ENCODE data around the gene STX8.

GRCh38 chr17:9235346-9235745 lies 340.3 kb downstream of the STX8 start:
- TF ChIP-seq CTCF (IDR thresholded peaks at IDR 0.05; ENCODE audit: low read depth, low read length, missing input control) (no peak), YY1 (IDR thresholded peaks at IDR 0.05) (no peak), REST (IDR thresholded peaks at IDR 0.05) (no peak), SP1 (IDR thresholded peaks at IDR 0.05) (no peak), ZBTB33 (IDR thresholded peaks at IDR 0.05) (no peak), FOXA1 (IDR thresholded peaks at IDR 0.05) (no peak), MAX (IDR thresholded peaks at IDR 0.05) (no peak), GABPA (IDR thresholded peaks at IDR 0.05 in 1 of 2, conservative IDR thresholded peaks at IDR 0.05 in 1 of 2) (no peak), RAD21 (IDR thresholded peaks at IDR 0.05) (no peak)

Data from liver (tissue), 3 donors.